GM18502 (cell line): ENCODE results near the gene CACNA2D2.

Experiments
- ATAC-seq: cut with Tn5 transposase; IDR thresholded peaks from one replicate; pipeline ENCODE4 v1.9.1; 2021; ENCODE audit warnings: mild to moderate bottlenecking; ENCODE audit not compliant: unreplicated experiment, poor library complexity

Gene CACNA2D2

GRCh38 chr3:50470658-50471057 lies 32.8 kb downstream of the CACNA2D2 start:
- ATAC-seq: no peak

- no peak for ATAC-seq
Observed at GRCh38 chr3:50467919-50468318, 35.5 kb downstream of the CACNA2D2 start.

- ATAC-seq: no peak
Observed at GRCh38 chr3:50466177-50466576, 37.3 kb downstream of the CACNA2D2 start.

DNA sequence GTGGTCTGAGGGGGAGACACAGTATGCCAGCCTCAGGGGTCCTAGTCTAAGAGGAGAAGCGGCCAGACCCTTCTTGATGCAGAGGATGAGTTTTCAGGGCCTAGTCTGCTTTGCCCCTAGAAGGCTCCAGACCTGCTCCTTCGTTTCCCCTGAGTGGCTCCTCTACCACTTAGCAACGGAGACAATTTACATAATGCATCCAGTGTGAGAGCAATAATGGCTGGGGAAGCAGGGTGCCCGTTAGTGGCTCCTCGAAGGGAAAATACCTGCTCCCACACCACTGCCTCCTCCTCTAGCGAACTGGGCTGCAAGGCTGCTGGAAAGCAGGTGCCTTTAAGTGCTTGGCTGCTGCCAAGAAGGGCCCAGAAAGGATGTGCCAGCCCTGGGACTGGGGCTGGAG lies 38.9 kb downstream of the CACNA2D2 start:
- no peak for ATAC-seq

GRCh38 chr3:50459785-50460184 lies 43.6 kb downstream of the CACNA2D2 start:
- no peak for ATAC-seq

DNA sequence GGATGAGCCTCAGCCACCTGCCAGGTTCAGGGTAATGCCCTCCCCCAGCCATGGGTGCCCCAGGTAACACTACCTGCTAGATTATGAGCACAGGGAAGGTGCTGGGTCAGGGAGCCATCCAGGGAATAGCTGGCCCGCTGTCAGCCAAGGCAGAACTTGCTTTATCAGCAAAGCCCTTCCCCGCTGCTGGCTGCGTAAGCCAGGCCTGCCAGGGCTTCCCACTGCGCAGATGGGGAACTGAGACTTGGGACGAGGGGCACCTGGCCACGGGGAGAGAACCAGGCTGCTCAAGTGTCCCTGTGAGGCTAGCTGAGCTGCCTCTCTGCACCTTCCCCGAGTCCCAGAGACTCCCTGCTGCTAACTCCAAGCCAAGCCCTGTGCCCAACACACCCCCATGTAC lies 45.4 kb downstream of the CACNA2D2 start:
- ATAC-seq: no peak

- no peak for ATAC-seq
Observed at GRCh38 chr3:50455161-50456018, 48.0 kb downstream of the CACNA2D2 start.

DNA sequence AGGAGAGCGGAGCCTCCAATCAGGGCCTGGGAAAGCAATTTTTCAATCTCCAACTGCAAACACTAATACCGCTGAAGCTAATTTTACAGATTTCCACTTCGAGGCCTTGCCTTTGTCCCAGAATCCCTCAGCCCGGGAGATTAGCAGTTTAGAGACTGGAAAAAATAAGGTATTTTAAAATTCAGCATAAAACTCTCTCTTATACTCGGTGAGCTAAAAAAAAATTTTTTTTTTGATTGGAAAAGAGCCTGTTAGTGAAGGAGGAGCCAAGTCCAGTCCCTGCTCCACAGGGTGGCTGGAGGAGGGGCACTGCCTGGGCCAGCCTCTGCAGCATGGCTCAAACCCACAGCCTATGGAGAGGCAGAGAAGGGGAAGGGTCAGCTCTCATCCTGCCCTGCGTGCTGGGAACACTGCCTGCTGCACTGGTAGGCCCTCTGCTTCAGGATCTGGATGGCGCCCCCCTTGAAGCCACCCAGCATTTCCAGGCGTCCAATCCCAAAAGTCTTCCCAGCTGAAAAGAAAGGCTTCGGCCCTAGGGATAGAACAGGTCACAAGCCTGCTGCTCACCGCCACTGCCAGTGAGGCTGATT lies 48.9 kb downstream of the CACNA2D2 start:
- no peak for ATAC-seq

GRCh38 chr3:50453907-50454306 lies 49.5 kb downstream of the CACNA2D2 start:
- ATAC-seq: no peak

DNA sequence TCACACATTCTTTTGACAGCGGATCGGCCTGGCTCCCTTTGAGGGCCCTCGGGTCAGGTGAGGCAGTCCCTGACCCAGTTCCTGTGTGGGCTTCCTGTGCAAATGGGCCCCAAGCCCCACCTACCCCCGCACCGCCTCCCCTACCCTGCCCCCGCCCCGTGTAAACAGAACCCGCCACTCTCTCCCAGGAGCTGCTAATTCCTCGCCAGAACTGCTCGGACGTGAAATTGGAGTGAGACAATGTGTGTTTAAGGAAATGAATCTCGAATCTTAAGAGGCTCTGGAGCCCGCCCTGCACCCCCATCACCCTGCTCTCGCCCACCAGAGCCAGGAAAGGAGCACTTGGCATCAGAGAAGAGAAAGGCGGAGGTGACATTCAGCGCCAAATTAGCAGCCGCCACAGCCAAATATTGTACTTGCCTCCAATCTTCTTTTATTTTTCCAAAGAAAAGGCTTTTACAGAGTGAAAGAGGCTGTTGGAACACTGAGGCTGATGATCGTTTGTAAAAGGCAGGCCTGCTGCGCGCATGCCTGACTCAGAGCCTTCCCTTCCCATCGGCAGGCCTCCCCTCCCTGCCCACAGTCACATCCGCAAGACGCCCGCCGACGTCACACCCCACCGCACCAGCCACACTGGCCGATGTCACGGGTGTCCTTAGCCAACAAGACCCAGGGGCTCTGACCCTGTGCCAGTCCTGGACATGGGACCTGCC lies 53.1 kb downstream of the CACNA2D2 start:
- ATAC-seq: no peak

DNA sequence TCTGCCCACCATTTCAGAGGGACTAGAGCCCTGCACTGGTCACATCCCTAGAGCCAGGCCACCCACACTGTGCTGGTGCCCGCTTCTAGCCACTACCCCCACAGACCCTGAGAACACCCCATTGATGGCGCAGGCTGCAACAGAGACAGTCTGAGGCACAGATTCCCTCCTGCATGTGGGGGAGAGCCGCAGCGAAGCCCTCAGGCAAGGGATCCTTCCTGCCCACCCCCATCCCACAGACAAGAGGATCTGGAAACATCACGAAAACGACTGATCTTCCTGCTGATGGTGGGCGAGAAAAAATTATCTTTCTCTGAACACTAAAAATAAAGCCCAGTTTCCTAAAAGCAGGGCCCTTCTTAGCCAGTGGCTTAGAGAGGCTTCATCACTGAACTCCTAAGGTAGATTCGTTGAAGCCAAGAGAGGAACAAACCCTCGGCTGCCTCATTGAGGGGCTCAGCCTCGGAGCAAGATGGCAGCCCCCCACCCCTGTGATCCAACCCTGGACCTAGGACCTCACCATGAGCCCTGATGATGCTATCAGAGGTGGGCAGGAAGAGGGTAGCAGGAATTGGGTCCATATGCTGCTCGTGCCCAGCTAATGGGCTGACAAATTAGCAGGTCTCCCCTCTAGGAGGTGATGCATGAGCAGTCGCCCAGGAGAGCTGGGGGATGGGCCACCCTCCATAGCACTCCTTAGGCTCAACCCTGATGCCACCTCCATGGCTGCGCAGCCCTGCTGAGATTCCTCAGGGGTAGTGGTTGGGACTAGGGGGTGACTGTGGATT lies 54.5 kb downstream of the CACNA2D2 start:
- ATAC-seq: no peak

DNA sequence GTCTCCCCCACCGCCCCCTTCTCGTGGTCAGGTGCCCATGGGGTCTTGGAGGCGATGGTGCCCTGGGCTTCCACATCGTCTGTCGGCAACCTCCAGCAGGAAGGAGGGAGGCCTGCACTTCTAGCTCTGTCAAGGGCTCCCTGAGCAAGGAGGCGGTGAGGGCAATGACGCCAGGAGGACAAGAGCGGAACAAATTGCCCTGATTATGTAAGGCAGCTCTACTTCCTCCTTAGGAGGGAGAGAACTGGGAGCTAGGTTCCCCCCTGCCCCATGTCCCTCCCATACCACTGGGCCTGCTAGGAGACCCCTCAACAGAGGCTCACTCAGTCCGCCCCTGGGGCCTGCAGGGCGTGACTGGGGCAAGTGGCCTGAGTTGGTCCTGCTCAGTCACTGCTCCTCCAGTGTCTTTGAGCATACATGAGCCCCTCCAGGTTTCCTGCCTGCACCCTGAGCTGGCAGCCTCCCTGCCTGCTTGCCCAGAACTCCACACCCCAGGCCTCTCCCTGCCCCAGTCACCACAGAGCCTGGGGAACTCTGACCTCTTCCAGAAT lies 56.1 kb downstream of the CACNA2D2 start:
- ATAC-seq: no peak

DNA sequence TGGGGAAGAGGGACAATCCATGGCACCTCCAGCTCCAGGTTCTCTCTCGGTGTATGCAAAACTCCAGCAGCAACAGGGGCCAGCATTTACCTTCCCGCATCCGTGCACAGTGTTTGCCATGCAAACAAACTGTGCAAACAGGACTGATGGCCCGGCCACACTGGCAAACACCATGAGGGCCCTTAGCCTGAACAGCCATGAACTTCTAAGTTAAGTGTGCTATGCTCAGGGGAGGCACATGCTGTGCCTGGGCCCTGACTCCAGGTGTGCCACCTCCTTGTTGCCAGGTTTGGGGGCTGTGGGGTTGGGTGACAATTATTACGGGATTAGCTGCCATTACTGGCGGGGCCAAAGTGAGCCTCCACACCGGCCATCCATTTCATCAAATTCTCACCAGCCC lies 57.5 kb downstream of the CACNA2D2 start:
- ATAC-seq: no peak

- ATAC-seq: no peak
Observed at GRCh38 chr3:50444782-50445181, 58.7 kb downstream of the CACNA2D2 start.

GRCh38 chr3:50444213-50444612 lies 59.2 kb downstream of the CACNA2D2 start:
- no peak for ATAC-seq

GRCh38 chr3:50442945-50443579 lies 60.4 kb downstream of the CACNA2D2 start:
- ATAC-seq: no peak

GRCh38 chr3:50441424-50442217 lies 61.8 kb downstream of the CACNA2D2 start:
- no peak for ATAC-seq

DNA sequence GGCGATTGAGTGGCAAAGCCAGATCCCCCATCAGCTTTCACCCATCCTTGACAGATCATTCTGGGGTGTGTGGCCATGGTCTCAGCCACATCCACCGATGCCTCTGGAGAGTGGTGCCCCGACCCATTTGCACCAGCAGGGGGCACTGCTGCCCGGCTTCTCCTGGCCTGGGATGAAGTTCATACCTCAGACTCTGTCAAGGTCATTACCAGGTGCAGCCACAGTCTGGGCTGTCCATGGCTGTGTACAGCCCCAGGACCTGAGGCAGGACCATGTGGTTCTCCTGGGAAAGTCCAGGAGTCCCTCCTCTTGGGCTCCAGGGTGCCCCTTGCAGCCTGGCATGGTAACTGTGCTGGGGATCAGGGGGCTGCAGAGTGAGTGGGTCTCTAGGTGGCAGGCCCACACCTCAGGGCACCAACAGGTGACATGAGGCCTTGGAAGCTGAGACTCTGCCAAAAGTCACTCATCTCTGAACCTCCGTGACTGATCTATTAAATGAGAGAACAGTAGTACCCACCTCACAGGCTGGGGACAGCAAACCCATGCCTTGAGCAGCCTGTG lies 67.2 kb downstream of the CACNA2D2 start:
- peak; percentile 49 for ATAC-seq
